HG03108 (cell line): ENCODE results near the gene C11orf54.

ENCODE experiments used
- ATAC-seq: cut with Tn5 transposase; IDR thresholded peaks from one replicate; pipeline ENCODE4 v1.9.1; 2021; ENCODE audit warnings: moderate library complexity; ENCODE audit not compliant: unreplicated experiment

The C11orf54 gene

DNA sequence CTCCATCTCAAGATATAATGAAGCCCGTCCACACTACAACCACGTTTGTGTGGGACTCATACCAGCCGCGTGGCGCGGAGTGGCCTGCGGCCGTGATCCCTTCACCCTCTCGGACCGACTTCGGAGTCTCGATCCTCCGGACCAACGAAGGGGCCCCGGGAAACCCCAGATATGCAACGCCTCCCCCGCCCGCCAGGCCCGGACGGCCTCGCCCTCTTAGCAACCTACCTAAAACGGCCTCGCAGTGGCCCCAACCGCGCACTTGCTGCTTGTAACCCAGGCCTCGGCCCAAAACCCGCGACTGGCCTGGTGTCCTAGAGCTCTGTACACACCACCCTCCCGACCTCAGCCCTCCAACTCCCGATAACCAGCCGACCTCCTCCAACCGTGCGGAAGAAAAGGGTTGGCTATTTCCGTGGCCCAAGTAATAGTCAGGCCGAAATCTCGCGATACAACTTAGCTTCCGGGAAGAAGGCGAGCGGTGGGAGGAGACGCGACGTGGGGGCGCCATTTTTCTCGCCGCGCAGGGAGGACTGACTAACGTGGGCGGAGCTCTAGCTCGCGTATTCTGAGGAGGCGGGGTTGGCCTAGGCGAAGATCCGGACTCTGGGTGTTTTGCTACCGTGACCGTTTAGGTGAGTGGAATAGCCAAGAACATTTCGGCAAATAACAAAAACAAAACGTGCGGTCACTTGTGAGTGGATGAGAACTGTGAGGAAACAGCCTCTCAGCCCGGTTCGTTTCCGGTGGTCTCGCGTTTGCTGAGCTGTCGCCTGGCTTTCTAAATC lies at the start of gene C11orf54, which contains the start of gene TAF1D:
Gene C11orf54 (plus strand): TSS at position 579 of the 788 bp plus-strand sequence. CDS start 5,722 bp downstream, outside the sequence.
Gene TAF1D (minus strand): TSS at position 402 of the 788 bp plus-strand sequence. CDS start 2,191 bp downstream, outside the sequence.
- ATAC-seq, result peak; percentile 79

DNA sequence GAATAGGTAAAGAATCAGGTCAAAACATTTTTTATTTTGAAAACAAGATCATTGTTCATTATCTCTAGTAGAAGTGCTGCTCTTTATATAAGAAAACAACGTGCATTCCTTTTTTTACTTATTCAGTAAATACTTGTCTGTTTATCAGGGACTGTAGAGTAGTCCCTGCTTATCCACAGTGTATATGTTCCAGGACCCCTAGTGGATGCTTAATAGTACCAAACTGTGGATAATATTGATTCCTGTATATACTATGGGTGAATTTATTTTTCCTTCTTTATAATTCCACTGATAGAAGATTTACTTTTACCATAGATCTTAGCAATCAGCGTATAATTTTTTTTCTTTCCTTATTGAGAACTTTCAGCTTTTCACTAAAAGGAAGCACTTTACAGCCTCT lies 47.4 kb upstream of the C11orf54 start:
- ATAC-seq, result no peak

DNA sequence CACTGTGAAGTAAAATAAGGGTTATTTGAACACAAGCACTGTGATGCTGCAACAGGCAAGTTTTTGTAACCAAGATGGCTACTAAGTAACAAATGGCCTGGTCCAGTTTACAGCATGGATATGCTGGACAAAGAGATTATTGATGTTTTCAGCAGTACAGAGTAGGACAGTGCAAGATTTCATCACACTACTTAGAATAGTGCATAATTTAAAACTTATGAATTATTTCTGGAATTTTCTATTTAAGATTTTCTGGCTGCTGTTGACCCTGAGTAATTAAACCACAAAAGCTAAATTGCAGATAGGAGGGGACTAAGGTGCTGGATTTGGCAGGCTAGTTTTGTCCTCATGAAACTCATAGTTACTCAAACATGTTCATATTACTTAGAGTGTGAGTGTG lies 46.9 kb upstream of the C11orf54 start:
- ATAC-seq, result no peak

DNA sequence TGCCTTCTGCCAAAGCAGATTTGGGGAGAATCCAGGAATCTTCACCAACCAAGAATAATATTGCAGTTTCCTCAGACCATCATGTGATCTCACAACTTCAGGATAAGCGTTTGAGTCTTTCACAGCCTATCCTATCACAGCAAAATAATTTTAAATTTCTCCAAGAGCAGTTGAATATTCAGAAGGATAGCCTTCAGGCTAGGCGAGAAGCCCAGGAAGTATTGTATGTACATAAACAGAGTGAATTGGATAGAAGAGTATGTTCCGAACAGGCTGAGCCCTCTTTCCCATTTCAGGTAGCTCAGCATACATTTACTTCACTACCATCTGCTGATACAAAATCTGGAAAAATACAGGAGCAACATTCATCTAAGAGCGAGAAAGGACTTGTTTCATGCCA lies 43.9 kb upstream of the C11orf54 start:
- ATAC-seq, result no peak

DNA sequence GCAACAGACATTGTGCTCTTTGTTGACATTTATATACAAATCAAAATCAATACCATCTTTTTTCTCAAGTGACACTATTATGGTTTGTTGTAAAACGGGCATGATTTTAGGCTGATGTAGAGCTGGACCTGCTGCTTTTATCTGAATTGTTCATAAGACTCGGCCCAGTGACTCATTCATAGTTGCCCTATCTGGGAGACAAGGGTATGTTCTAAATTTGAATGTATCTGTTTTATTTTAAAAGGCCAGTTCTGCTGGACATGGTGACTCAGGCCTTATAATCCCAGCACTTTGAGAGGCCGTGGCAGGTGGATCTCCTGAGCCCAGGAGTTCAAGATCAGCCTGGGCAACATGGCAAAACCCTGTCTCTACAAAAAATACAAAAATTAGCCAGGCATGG lies 40.6 kb upstream of the C11orf54 start:
- no peak for ATAC-seq

DNA sequence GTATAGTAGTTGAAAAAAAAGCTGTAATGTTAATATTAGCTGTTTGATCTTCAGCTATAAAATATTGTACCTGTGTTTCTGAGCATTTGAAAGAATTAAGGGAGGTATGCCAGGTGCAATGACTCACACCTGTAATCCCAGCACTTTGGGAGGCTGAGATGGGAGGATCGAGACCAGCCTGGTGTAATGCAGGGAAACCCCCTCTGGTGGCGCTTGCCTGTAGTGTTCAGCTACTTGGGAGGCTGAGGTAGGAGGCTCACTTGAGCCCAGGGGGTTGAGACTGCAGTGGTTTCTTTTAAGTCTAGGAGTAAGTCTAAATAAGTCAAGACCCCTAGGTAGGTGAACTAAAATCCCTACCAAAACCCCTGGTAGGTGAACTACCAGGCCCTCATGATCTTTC lies 37.2 kb upstream of the C11orf54 start:
- no peak for ATAC-seq

DNA sequence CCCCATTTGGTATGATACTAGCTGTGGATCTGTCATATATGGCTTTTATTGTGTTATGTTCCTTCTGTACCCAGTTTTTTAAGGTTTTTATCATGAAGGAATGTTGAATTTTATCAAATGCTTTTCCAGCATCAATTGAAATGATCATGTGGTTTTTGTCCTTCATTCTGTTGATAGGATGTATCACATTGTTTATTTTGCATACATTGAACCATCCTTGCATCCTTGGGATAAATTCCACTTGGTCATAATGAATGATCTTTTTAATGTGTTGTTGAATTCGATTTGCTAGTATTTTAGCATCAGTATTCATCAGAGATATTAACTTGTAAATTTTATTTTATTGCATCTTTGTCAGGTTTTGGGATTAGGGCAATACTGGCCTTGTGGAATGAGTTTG lies 31.2 kb upstream of the C11orf54 start:
- no peak for ATAC-seq

DNA sequence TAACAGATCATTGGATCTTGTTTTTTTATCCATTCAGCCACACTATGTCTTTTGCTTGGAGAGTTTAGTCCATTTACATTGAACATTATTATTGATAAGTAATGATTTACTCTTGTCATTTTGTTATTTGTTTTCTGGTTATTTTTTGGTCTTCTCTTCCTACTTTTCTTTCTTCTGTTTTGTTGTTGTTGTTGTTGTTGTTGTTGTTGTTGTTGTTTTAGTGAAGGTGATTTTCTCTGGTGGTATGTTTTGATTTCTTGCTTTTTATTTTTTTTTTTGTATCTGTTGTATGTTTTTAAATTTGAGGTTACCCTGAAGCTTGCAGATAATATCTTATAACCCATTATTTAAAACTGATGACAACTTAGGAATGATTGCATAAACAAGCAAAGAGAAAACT lies 28.8 kb upstream of the C11orf54 start:
- no peak for ATAC-seq

DNA sequence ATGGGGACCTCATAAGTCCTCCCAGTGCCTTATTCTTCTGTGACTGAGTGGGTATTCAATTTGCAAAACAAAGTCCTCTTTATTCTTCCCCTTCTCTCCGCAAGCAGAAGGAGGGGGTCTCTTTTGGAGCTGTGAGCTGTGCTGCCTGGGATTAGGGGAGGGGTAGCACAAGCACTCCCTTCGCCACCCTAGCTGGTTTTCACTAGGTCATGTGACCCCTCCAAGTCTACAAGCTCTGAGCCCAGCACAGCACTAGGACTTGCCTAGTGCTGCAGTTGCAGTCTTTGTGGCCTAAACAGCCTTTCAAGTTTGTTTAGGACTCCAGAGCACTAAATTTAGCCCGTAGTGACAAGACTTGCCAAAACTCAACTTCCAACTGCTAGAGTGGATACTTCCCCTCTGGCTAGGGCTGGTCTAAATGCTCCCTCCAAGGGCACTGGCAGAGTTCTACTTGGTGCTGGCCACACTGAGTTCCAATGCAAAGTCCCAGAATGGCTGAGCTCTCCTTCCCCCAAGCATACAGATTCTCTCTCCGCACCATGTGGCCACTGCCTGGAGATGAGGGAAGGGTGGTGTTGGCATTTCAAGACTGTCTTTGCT lies 25.6 kb upstream of the C11orf54 start:
- ATAC-seq, result no peak

DNA sequence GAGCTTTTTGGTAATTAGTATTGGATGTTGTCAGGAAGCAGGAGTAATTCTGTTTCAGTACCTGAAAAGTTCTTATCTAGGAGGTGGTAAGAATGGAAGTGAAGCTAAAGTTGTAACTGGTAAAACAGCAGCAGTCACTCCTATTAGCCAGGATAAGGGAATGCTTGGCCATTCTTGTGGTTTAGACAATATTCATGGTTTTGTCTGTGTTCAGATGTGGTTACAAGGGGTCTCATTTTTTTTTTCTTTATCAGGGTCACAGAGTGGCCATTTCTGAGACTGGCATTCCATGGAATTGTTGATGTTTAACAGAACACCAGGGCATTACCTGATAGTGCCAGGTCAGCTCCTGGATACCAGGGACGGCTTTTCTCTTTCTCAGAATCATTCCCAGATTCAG lies 24.0 kb upstream of the C11orf54 start:
- ATAC-seq, result no peak

DNA sequence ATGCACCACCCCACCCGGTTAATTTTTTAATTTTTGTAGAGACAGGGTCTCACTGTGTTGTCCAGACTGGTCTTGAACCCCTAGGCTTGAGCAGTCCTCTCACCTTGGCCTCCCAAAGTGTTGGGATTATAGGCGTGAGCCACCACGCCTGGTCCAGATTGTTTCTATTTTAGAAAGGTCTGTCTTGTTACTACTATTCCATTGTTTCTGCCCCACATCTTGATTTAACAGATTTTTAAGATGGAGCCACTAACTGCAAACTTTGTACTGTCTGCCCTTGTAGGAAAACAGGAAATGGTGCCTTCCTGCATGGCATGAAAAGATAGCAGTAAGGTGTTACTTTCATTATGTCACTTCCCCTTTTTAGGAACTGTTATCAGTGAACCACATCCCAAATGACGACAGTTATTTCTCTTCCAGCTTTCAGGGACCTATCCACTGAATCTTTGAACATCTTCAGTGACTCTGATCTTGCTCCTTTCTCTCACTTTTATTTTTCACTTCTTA lies 23.4 kb upstream of the C11orf54 start:
- peak; percentile 73 for ATAC-seq

DNA sequence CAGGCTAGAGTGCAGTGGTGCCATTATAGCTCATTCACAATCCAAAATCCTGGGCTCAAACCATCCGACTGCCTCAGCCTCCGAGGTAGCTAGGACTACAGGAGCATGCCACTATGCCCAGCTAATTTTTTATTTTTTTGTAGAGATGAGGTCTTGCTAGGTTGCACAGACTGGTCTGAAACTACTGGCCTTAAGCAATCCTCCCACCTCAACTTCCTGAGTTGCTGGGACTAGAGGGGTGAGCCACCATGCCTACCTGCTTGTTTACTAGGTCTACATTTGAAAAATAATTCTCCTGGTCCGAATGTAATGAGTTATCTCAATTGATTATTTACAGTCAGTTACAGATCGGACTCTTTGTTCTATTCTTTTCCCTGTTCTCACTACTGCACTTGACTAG lies 22.2 kb upstream of the C11orf54 start:
- ATAC-seq, result no peak

DNA sequence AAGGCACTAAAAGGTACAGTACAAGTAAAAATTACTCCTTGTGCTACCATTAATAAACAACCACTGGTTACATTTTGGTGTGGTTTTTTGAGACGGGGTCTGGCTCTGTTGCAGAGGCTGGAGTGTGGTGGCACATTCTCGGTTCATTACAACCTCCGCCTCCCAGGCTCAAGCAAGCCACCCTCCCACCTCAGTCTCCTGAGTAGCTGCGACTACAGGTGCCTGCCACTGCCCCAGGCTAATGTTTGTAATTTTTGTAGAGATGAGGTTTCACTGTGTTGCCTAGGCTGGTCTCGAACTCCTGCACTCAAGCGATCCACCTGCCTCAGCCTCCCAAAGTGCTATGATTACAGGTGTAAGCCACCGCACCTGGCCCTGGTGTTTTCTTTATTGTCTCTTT lies 20.9 kb upstream of the C11orf54 start:
- no peak for ATAC-seq

DNA sequence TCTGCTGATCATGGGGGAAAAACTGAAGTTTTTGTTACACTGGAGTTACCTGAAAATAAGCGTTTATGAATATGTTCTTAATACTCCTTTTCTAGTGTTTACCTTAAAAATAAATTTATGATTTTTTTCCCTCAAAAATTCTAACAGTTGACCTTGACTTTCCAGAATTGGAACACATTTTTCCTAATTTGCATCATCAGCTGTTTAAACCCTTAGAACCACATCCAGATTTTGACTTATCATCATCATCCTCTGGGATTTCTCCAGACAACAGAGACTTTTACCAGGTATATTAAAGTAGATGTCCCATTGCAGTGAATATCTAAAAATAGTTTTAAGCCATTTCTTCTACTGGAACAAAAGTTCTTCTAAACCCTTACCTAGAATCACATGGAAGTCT lies 17.4 kb upstream of the C11orf54 start:
- ATAC-seq, result no peak

DNA sequence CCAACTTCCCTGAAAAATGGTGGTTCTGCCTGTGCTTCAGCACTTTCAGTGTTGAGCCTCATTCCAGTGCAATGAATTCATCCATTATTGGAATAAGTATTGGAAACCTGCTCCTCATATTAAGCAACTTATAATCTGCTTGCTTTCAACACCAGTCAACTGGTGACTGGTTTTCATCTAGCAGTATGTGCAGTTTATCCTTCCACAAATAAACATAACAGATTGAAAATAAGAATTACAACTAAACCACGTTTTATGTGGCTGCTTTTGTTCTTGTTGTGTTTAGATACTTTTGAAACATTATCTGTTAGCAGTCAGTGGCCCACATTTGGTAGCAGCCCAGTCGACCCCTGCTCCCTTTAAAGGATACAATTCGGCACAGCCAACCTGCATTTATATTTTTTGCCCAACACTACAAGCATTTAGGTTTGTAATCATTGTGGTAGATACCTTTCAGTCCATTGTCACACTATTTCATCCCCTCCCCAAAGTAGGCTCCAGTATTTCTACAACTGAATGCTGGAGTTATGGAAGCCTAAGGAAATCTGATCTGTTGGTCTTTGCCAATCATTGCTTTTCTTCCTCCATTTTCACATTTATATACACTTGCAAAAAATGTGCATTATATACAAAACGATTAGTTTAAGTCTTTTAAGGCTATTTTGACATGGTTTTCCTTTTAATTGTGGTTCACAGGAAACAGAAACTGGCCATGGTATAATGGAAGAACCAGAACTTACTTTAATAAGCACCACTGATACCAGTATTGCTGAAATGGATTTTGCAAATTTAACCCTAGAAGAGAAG lies 13.3 kb upstream of the C11orf54 start:
- ATAC-seq, result no peak

DNA sequence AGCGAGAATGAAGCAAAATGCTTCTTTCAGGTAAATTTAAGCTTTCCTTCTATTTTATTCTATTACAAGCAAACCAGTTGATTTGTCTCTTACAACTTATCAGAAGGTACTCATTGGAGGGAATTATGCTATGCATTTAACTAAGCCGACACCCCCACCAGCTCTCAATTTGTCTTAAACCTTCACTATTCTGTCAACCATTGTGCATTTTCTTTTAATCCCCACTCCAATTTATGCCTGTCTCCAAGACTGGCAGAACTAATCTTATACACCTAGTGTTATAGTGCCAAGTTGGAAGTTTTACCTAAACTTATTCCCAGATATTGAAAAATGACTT lies 12.7 kb upstream of the C11orf54 start:
- ATAC-seq, result no peak

DNA sequence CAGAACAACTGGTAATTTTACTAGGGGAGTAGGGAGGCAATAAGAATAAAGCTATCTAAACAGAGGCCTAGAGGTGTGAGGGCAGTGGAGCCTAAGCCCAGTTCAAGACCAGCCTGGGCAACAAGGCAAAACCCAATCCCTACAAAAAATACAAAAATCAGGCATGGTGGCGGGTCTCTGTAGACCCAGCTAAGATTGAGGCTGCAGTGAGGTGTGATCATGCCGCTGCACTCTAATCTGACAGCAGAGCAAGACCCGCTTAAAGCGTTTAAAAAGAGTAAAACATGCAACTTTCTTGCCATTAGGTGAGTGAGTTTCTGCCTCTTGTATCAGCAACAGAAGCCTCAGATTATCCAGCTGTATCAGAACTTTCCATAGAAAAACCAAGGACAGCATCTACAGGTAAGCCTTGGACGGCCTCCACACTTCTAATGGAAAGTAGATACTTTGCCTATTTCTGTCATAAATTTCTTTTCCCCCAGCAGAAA lies 12.3 kb upstream of the C11orf54 start:
- ATAC-seq, result no peak

DNA sequence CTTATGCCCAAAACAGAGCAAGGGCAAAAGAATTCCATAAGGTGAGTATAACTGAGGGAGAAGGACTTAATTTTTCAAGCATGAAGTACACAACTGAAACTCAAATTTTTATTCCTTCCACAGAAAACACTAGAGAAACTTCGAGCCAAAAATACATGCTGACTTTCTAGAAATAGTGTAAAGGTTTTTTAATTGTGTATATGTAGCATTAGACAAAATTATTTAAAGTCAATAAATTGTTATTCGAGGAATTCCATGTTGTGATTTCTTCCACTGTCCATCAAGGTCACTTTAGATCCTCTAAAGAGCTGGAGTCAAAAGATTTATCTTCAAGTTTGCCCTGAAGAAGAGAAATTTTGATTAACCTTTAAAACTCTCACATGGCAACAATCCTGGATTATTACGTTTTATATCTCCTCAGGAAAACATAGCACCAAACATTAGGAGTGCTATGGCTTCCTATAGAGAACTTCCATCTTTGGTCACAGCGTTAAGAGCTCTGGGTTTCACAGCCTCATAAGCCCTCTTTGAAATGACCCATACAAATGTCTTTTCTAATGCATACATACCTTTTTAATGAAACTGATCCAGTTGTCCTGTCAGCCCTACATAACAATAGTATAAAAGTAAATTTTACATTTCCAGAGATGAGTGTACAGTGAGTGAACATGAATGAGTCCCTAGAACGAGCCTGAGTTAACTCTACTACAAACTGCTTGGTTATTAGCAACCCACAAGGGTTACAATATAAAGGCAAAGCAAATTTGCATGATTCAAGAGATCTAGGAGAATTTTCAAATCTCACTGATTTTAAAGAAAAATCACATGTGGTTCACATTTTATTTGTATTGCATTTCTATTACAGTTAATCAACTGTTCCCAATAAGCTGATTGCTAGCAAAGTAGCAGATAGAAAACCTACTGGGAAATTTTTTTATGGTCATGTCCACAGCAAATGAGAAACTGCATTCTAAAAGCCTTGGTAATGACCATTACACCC lies 11.1 kb upstream of the C11orf54 start:
- no peak for ATAC-seq

DNA sequence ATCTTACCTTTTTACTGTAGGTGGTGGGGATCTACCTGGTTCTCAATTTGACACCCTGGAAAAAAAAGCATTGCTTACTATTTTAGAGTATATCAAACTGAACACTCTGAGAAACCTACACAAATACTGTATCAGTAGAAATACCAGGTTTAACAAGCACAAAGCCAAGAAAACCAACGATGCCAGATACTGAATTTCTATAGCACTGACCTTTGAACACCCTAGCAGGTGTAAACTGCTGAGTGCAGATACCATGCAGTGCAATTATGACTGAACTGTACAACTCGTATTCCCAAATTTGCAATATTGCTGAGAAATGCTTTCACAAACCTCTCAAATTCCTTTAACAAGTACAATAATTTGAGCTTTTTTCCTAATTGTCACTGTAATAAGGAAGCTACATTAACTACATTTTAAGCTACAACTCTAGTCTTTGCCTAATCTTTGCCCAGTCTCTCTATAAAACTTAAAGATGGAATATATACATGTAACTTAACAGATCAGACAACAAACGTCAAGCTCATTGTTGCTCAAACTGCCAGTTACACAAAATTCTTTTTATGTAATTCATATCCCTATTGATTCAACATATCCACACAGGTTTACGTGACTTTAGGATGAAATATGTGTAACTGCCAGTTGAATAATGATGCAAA lies 9.1 kb upstream of the C11orf54 start:
- ATAC-seq, result no peak

DNA sequence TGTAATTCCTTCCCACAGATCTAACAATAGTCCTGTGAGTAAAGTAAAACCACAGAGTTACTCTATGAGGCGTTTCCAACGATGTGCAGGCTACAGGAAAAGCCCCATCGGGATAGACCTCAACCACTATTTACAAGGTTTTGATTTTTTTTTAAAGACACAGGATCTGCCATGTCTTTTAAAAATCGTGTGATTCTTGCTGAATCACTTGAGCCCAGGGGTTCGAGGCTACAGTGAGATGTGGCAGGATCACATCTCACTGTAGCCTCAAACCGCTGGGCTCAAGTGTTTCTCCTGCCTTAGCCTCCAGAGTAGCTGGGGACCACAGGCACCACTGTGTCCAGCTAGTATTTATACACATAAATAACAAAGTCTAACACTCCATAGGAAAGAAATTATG lies 8.0 kb upstream of the C11orf54 start:
- no peak for ATAC-seq
